CD4-positive, alpha-beta T cell treated with Interleukin-15 for 1 hour (primary cell): ENCODE measurements around the gene POLR2C.
A peak's percentile ranks its signal among the peaks of the same experiment; 100 is the strongest.
"Not testable (repeated sequence)": the region's sequence is repeated elsewhere in the genome, so short reads cannot be mapped to it uniquely, and the experiment has no call there.

ENCODE experiments used
- DNase-seq: peaks from one replicate; pipeline ENCODE4 v3.0.0-alpha.2; 2020

POLR2C gene

DNA sequence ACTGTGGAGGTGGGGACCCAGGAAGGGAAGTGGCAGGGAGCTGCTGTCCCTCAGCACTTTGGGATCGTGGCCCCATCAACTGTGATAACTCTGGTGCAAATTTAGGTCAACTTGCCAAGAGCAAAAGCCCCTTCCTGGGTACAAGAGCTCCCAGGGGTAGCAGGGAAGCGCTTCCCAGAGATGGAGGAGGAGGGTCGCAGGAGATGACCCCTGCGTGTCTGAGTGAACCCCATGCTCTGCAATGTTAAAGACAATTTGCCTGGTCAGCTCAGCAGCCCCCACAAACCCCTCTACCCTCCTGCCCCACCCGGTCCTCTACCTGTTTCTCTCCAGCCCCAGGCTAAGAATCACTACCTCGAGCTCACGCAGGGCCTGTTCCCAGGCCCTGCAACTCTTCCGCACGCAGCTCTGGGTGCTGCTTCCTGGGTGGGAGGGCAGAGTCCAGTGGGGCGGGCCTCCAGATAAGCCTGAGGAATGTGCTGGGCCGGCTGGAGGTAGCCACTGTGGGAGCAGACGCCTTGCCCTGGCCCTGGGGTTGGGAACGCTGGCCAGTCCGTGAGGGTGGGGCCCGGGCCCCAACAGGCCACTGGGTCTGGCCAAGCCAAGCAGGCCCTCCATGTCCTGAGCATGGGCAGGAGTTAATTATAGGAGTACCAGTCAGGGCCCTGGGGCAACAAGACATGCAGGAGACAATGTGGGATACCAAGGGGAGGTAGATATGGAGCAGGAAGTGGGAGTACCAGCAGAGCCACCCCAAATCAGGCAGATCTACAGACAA is 17.7 kb downstream of the POLR2C start:
- DNase-seq = no peak

DNA sequence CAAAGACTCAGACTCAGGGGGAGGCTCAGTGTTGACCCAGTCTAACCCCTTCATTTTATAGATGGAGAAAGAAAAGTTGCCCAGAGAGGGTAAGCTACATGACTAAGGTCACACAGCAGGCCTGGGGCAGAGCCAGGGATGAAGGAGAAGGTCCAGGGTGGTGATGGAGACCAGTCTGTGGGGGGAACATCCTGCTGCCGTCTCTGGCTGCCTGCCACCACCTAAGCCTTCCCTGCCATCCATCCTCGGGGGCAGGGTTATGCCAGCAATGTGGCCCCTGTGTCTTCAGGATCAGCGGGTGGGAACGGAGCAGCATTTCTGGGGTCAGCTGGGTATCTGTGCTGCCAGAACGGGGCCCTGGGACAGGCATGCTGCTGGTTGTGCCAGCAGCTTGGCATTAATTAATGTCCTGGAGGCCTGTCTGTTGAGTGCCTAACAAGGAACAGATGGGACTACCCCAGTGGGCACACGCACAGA is 18.3 kb downstream of the POLR2C start:
- no peak for DNase-seq

DNA sequence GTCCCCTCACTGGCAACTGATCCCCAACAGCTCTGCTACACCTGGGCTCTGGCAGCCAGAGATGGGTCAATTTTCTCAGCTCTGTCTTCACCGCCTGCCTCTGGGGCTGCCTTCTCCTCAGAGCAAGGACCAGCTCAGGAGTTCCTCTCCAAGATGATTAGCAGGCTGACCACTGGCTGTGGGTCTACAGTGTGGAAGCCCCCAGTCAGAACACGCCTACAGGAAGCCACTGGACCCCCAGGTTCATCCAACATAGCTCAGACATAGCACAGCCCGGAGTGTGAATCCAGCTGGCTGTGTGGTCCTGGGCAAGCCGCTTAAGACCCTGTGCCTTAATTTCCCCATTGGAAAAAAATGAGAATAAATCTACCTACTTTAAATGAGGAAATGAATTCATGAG is 18.9 kb downstream of the POLR2C start:
- no peak for DNase-seq

DNA sequence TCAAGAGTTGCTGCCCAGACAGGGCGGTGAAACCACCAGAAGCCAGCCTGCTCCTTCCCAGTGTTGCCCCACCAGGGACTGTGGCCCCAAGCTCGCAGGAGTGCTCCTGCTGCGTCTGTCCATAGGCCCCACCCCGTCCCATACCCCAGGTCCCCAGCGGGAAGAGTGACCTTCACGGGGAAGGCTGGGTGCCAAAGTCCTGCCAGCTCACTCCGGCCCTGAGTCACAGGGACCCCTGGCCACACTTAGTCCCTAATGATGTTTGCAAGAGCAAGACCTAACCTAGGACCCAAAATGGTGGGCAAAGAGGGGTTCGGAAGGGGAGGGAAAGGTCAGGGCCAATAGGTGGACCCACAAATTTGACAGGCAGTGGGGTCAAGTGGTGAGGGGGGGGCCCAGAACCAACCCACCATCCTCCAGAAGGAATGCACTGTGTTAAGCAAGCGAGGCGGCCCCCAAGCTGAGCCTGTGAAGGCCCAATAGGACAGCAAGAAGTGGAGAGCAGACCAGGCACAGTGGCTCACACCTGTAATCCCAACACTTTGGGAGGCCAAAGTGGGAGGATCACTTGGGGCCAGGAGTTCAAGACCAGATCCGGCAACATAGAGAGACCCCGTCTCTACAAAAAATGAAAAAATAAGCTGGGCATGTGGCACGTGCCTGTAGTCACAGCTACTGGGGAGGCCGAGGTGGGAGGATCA is 20.5 kb downstream of the POLR2C start:
- no peak for DNase-seq

DNA sequence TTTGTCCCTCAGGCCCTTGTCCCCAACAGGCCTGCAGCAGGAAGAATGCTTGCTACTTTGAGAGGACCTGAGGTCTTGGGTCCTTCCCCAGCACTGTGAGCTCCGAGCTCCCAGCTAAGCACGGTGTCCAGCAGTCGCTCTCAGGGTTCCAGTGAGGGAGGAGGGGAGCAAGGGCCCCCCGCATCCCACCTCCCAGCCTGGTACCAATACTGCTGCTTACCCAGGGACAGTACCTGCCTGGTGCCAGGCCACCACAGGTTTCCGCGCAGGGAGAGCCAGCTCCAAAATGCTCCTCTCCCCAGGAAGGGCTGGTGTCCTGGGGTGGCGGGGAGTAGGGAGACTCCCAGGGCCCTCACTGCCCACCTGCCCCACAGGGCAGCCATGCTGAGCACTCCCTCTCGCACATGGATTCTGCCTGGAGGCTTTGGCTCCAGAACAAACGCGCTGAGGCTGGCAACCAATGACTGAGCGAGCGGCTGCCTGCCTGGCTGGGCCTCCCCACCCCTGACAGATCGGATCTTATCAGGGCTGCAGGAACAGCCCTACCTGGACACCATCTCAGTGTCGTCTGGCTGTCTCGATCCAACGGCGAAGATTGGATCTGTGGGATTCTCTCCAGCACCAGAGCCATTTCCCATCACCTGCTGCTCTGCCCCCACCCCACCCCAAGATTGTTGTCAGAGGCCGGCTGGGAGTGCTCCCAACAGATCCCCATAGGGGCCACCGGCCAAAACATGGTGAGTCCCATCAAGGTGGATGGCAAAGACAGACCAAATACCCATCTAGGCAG is 21.4 kb downstream of the POLR2C start:
- no peak for DNase-seq

DNA sequence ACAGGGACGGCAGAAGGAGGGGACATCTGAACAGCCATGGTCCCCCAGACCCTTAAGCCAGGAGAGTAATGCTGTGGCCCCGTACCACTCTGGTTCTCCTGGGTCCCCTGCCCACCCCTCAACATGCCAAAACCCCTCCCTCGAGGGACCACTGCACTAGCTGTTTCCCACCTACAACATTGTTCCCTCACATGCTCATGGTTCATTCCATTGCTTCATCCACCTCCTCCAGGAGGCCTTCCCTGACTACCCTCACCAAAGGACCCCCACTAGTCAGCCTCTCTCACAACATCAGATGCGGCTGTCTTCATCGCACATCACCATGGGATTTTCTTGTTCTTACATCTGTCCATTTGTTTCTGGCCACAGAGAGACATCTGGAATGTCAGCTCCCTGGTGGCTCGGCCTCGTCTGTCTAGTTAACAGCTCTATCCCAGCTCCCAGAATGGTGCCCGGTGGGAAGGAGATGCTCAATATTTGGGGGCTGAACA is 22.1 kb downstream of the POLR2C start:
- DNase-seq = no peak

DNA sequence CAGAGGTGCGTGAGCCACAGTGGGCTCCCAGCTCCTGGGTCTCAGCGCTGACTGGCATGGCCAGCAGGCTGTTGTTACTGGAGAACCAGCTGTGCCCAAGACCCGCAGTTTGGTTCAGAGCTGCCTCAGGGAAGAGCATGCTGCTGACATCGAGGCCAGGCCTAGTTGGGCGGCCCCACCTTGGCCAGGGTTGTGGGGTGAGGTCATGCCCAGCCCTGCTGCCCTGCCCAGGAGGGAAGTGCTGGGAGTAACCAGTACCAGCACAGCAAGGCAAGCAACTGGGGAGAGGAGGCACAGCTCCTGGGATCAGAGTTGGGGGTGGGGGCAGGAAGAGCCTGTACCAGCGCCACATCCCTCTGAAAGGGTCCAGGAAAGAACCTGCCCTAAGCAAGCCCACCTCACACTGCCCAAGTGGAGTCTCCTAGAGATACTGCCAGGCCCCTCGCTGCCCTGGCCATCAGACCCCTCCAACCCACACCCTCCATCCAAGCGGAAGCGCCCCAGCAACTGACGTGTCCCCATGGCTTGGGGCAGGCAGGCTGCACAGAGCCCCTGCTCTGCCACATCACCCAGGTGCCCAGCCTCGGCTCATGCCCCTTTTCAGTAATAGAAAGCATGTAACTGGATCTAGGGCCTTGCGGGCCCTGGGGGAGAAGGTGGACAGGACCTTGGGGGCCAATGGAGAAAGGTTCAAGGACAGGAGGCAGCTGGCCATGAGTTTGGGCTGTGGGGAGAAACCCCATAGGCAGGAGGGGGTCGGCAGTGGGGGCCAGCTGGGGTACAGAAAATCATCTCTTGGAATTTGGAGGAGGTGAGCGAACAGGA is 22.8 kb downstream of the POLR2C start:
- no peak for DNase-seq

DNA sequence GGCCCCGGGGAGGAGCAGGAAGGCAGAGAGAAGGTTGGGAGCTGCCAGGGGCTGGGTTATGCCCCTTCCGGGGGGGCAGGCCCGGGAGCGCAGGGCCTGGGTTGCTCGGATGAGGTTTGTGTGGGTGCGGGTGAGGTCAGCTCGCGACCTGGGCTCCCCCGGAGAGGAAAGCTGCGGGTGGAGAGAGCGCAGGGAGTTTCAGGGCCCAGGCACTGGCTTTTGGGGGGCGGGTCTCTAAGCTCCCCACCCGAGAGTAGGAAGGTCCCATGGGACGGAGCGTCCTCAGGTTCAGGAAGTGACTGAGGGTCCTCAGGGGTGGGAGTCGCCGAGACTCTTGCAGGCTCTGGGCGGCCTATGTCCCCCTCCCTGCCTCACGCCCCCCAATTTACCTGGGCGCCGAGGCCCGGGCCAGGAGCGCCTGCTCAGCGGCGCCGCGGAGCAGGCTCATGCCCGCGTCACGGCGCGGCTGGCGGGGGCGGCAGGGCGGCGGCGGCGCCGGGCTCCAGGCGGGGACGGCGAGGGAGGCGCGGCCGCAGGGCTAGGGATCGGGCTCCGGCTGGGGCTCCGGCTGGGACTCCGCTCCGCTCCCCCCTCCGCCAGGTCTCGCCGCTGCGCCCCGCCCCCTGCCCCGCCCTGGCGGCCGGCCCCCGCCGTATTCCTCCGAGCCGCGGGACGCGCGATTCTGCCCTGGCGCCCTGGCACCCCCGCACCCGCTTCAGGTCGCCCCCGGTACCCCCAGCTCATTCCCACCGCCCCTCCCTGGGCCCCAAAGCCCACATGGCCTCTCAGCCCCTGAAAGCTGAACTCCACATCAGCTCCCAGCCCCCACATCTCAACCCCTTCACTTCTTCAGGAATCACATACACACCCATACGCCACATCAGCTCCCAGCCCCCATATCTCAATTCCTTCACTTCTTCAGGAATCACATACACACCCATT is 23.7 kb downstream of the POLR2C start, which contains the start of gene DOK4:
Gene DOK4 (minus strand): TSS at position 578 of the 942 bp plus-strand sequence. CDS start 6,986 bp downstream, outside the sequence.
- peak; percentile 76 for DNase-seq

DNA sequence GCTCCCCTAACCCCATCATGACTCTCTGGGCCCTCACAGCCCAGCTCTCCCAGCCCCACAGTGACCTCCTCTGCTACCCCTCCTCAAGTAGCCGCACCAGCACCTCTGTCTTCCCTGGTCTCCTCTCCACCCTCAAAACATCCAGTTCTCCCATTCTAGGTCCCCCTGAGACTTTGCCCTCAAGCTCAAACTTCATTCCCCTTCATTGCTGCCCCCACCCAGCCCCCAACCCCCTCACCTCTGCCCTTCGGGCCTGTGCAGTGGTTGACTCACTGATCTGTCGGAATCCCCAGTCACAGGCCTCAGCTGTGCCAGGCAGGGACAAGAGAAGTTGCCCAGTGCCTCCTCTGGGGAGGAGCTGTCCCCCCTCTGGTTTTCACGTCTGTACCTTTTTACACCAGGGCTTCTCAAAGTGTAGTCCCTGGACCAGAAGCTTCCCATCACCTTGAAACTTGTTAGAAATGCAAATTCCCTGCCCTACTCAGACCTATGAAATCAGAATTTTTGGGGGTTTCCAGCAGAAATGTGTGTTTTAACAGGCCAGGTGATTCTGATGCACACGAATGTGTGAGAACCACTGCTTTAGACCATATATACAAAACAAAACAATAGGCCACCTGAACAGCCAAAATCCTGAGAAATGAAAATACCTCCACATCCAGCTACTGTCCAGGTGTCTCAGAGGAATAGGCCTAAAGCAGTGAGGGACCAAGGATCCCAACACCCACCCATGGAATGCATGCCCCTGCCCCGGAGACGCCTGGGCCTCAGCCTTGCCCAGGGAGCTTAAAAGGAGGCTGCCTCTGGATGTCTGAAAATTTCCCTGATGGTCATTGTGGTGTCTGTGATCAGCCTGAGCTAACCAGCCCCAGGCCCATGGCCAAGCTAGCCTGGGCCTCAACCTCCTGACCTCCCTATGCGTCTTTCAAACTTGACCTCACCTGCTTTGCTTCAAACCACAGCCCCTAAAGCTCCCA is 24.7 kb downstream of the POLR2C start:
- no peak for DNase-seq

DNA sequence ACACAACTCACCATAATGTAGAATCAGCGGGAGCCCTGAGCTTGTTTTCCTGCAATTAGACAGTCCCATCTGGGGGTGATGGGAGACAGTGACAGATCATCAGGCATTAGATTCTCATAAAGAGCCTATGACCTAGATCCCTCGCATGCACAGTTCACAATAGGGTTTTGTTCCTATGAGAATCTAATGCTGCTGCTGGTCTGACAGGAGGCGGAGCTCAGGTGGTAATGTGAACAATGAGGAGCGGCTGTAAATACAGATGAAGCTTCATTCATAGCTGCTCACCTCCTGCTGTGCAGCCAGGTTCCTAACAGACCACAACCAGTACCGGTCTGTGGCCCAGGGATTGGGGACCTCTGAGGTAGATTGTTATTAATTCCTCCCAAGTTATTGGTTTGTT is 26.8 kb downstream of the POLR2C start:
- DNase-seq = no peak

DNA sequence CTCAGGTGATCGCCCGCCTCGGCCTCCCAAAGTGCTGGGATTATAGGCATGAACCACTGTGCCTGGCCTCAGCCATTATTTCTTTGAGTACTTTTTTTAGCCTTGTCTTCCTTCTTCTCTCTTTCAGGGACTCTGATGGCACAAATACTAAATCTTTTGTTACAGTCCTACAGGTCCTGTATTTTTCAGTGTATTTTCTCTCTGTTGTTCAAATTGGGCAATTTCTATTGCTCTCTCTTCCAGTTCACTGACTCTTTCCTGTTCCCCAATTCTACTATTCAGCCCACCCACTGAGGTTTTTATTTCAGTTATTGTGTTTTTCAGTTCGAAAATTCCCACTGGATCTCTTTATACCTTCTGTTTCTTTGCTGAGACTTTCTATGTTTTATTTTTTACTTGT is 31.3 kb downstream of the POLR2C start:
- no peak for DNase-seq

DNA sequence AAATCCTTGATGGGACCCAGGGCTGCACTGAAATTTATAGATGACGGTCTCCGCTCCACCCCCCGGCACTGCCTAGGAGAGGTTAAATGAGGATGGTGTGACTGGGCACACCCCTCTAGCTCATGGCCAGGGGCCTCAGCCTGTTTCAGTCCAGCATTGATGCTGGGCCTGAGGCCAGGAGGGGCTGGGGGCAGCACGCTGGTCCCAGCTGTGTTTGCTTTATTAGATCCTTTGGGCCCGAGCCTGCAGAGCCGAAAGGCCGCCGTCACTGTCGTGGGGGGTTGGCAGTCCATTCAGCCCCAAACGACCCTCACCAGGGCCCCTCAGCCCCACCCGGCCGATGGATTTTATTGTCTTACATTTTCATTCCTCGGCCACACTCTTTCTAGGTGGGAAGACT is 34.6 kb downstream of the POLR2C start:
- no peak for DNase-seq

DNA sequence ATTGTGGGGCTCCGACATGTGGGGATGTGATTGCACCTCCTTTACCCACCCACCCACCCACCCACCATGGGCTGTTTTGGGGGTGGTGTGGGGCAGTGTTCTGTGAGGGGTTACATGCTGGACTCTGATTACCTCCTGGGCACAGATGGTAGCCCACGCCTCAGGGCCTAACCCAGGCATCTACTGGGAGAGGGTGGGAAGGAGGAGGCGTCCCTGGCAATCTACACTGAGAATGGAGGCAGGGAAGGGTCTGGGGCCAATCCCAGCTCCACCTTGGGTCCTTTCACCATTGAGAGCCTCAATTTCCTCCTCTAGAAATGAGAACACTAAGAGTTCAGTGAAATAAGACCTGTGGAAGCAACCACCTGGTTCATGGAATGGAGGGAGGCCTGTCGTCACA is 35.6 kb downstream of the POLR2C start:
- DNase-seq = no peak

DNA sequence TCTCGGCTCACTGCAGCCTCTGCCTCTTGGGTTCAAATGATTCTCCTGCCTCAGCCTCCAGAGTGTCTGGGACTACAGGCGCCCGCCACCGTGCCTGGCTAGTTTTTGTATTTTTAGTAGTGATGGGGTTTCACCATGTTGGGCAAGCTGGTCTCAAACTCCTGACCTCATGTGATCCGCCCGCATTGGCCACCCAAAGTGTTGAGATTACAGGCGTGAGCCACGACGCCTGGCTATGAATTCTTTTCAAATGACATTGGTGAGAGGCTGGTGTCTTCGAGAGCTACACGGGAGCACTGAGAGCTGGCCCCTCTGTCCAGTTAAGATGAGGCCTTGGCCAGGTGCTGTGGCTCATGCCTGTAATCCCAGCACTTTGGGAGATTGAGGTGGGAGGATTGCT is 37.5 kb downstream of the POLR2C start:
- DNase-seq = not testable (repeated sequence)

DNA sequence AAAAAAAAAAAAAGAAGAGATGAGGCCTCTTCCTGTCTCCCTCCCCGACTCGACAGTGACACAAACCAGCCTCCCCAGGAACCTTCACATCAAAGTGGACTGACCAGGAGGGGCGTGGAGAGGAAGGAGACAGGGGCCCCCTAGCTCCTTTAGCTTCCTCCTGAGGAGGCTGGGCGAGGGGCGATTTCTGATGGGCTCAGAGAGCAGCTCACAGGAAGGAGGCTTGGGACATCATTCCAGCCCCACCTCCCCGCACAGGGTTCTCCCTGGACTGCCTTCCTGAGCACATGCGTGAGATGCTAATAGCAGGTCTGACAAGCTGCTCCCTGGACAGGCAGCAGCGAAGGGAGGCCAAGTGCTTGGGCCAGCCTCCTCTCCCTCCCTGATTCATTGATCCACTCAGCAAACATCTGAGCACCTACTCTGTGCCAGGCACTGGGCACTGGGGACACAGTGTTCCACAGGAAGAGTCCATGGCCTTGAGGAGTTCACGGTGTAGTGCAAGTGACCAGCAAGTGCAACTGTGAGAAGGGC is 38.2 kb downstream of the POLR2C start:
- no peak for DNase-seq

DNA sequence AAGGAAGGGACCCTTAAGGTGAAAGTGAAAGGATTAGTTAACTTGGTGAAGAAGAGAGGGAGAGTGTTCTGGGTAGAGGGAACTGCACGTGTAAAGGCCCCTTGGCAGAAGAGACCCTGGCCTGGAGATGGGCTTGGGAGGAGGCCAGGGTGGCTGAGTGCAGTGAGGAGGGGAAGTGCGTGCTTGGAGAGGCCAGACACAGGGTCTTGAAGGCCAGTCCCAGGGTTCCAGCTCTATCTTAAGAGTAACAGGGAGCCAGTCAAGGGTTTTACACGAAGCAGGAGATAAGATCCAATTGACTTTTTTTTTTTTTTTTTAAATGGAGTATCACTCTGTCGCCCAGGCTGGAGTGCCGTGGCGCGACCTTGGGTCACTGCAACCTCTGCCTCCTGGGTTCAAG is 39.0 kb downstream of the POLR2C start:
- no peak for DNase-seq

DNA sequence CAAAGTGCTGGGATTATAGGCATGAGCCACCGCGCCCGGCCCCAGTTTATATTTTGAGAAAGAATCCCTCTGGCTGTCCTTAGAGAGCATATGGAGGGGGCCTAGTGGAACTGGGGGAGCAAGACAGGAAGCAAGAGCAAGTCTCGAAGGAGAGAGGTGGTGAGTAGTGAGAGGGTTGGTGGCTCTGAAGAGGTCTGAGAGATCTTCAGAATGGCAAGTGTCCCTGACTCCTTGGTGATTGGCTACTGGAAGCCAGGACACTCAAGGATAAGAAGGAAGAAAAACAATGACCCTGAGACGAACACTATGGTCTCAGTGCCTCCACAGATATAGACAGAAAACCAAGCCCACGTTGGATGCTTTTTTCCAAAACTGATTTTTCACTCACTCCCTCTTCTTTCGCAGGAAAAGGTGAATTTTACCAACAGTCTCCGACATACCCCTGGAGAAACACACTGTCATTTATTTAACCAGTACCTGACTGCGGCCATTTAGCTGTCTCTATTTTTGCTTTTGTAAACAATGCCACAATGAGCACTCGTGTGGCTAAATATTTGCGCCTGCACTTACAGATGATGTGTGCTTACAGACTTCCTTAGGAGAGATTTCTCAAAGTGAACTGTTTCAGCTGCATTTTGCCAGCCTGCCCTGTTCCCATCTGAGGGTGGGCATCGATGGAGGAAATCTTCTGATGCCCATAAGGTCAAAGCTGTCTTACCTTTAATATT is 39.7 kb downstream of the POLR2C start:
- DNase-seq = no peak

DNA sequence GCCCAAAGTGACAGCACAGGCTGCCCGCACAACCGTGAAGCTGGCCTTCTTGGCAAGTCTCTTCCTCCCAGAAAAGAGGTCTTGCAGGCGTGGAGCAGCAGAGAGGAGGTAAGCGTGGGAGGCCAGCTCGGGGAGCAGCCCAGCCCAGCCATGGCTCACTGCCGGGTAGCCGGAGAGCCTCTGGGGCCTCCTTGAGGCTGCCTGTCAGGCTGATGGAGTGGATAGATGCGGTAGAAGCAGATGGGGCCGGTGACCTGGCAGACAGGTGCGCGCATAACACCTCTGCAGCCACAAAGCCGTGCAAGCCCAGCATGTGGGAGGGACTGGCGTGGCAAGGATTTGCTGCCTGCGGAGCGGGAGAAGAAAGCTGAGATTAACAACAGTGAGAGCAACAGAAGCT is 40.9 kb downstream of the POLR2C start:
- no peak for DNase-seq

DNA sequence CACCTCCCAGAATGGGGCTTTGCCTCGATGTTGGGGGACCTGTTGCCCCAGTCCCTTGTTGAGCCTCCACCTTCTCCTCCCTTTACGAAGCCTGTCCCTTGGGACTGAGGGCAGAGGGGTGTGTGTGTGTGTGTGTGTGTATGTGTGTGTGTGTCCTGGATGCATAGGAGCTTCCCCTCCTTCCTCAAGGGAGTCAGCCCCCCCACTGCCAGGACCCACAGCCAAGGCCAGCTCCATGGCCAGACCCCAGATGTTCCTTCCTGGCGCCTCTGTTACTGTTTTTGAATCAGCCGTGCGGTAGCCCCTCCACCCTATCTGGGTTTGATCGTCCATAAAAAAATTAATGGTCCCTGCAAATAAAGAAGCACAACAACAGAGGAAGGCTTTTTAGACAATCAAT is 41.5 kb downstream of the POLR2C start:
- DNase-seq = no peak
